DND-41 (cell line): Measurements from ENCODE around the gene ZIC5.

ENCODE experiments used
- EZH2 ChIP-seq: IDR thresholded peaks from 3 replicates; pipeline ENCODE4 v1.6.1; 2012; ENCODE audit warnings: borderline replicate concordance, low read depth, mild to moderate bottlenecking, moderate library complexity, low read length, inconsistent platforms; ENCODE audit not compliant: severe bottlenecking
- TF ChIP-seq, protein P1 (sequence below): IDR thresholded peaks from 2 replicates; pipeline ENCODE4 v1.5.1; 2012; ENCODE audit warnings: borderline replicate concordance, low read length, moderate library complexity, mild to moderate bottlenecking; ENCODE audit not compliant: poor library complexity, severe bottlenecking; ENCODE audit errors: extremely low read depth

GRCh38 chr13:99932912-99933311 lies 38.7 kb downstream of the ZIC5 start:
- TF ChIP-seq, protein P1, sequence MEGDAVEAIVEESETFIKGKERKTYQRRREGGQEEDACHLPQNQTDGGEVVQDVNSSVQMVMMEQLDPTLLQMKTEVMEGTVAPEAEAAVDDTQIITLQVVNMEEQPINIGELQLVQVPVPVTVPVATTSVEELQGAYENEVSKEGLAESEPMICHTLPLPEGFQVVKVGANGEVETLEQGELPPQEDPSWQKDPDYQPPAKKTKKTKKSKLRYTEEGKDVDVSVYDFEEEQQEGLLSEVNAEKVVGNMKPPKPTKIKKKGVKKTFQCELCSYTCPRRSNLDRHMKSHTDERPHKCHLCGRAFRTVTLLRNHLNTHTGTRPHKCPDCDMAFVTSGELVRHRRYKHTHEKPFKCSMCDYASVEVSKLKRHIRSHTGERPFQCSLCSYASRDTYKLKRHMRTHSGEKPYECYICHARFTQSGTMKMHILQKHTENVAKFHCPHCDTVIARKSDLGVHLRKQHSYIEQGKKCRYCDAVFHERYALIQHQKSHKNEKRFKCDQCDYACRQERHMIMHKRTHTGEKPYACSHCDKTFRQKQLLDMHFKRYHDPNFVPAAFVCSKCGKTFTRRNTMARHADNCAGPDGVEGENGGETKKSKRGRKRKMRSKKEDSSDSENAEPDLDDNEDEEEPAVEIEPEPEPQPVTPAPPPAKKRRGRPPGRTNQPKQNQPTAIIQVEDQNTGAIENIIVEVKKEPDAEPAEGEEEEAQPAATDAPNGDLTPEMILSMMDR, result no peak
- TF ChIP-seq EZH2, result no peak
